Subcutaneous adipose tissue (tissue), 4 donors: Measurements from ENCODE around the gene OOSP1. TPM values are rescaled to one million over a fixed set of nuclear protein-coding genes. Genes with fewer than 3 reads are reported as not detected.

Experiments used
- CTCF ChIP-seq: fragments of 450-650 bp; IDR thresholded peaks from one replicate; pipeline ENCODE4 v1.5.1; 2016; ENCODE audit warnings: low read depth, mild to moderate bottlenecking, control low read depth, antibody characterized with exemption, moderate library complexity
- total RNA-seq, 4 donors: library from RNA; depleted of rRNA; stranded (reverse); fragments of >200 nt; gene quantifications; one replicate each; pipeline ENCODE4 v1.1.0, GENCODE V29; 2016

The OOSP1 gene
- not detected for total RNA-seq

- TF ChIP-seq CTCF = no peak
These were observed at the start of gene OOSP1 for GRCh38 chr11:59938132-59938531. OOSP1 (plus strand) TSS chr11:59938432; CDS start chr11:59938455, 23 bp downstream.

GRCh38 chr11:59891781-59892181 is 46.5 kb upstream of the OOSP1 start:
- no peak for TF ChIP-seq CTCF

GRCh38 chr11:59894616-59895015 is 43.6 kb upstream of the OOSP1 start:
- no peak for TF ChIP-seq CTCF

- no peak for TF ChIP-seq CTCF
These were observed 40.2 kb upstream of the OOSP1 start for GRCh38 chr11:59898046-59898445.

- no peak for TF ChIP-seq CTCF
These were observed 39.6 kb upstream of the OOSP1 start for GRCh38 chr11:59898650-59899049.

- no peak for TF ChIP-seq CTCF
These were observed 38.7 kb upstream of the OOSP1 start for GRCh38 chr11:59899532-59899931.

- TF ChIP-seq CTCF = no peak
These were observed 37.7 kb upstream of the OOSP1 start for GRCh38 chr11:59900366-59901126.
